GM18499 (cell line): ENCODE results near the gene ADORA2A.
"Not testable (repeated sequence)": the region's sequence is repeated elsewhere in the genome, so short reads cannot be mapped to it uniquely, and the experiment has no call there.

ENCODE experiments used
- ATAC-seq: cut with Tn5 transposase; IDR thresholded peaks from one replicate; pipeline ENCODE4 v1.9.1; 2021; ENCODE audit warnings: moderate number of reproducible peaks; ENCODE audit not compliant: insufficient read depth, unreplicated experiment

ADORA2A gene

GRCh38 chr22:24474221-24474620 is 46.8 kb downstream of the ADORA2A start:
- no peak for ATAC-seq

GRCh38 chr22:24474649-24475255 is 47.4 kb downstream of the ADORA2A start:
- no peak for ATAC-seq

GRCh38 chr22:24481641-24482040 is 54.2 kb downstream of the ADORA2A start:
- ATAC-seq: no peak

- ATAC-seq: no peak
Observed at GRCh38 chr22:24482575-24482974, 55.2 kb downstream of the ADORA2A start.

GRCh38 chr22:24482998-24483397 is 55.6 kb downstream of the ADORA2A start:
- ATAC-seq: no peak

GRCh38 chr22:24483976-24484545 is 56.7 kb downstream of the ADORA2A start:
- no peak for ATAC-seq

GRCh38 chr22:24485170-24485569 is 57.8 kb downstream of the ADORA2A start:
- no peak for ATAC-seq

- ATAC-seq: no peak
Observed at GRCh38 chr22:24485608-24486007, 58.2 kb downstream of the ADORA2A start.

- no peak for ATAC-seq
Observed at GRCh38 chr22:24486501-24486921, 59.1 kb downstream of the ADORA2A start.

GRCh38 chr22:24489011-24489410 is 61.6 kb downstream of the ADORA2A start:
- no peak for ATAC-seq

GRCh38 chr22:24489434-24489833 is 62.0 kb downstream of the ADORA2A start:
- ATAC-seq: not testable (repeated sequence)
